Tibial nerve (tissue), 3 donors: ENCODE results near the gene CELSR1.

Experiments
- CTCF ChIP-seq, 5 experiments: fragments of 200-600 bp in 3 of 5; fragments of 450-650 bp in 2 of 5; sonication (generic) in 3 of 5; IDR thresholded peaks; one replicate each; pipeline ENCODE4 v1.5.1; 2016 to 2019; ENCODE audit warnings: antibody characterized with exemption in 5 of 5, mild to moderate bottlenecking in 3 of 5, moderate library complexity in 2 of 5
- POLR2A ChIP-seq, 2 donors: fragments of 450-650 bp; IDR thresholded peaks; one replicate each; pipeline ENCODE4 v1.6.1; 2017; ENCODE audit warnings: antibody characterized with exemption in 2 of 2, mild to moderate bottlenecking in 2 of 2, moderate library complexity in 2 of 2

- TF ChIP-seq CTCF (IDR thresholded peaks at IDR 0.05) = no peak
- TF ChIP-seq POLR2A (IDR thresholded peaks at IDR 0.05) = no peak
Observed at GRCh38 chr22:46360891-46361290, 176.5 kb downstream of the CELSR1 start.
